ENCODE data around the gene SLC31A1. TPM values are rescaled to one million over a fixed set of nuclear protein-coding genes. Genes with fewer than 3 reads are reported as not detected.
A peak's percentile ranks its signal among the peaks of the same experiment; 100 is the strongest.
"Not testable (repeated sequence)": the region's sequence is repeated elsewhere in the genome, so short reads cannot be mapped to it uniquely, and the experiment has no call there.

Gene SLC31A1
- polyA plus RNA-seq, 3 donors = 26.9 to 29.2 (median 26.9) TPM

GRCh38 chr9:113219969-113220368 lies 1.4 kb upstream of the SLC31A1 start:
- DNase-seq (ENCODE audit: low read depth in 3 of 3, low spot score in 2 of 3) = no peak

GRCh38 chr9:113220467-113221002 lies 809 bp upstream of the SLC31A1 start:
- no peak for DNase-seq (ENCODE audit: low read depth in 3 of 3, low spot score in 2 of 3)

DNA sequence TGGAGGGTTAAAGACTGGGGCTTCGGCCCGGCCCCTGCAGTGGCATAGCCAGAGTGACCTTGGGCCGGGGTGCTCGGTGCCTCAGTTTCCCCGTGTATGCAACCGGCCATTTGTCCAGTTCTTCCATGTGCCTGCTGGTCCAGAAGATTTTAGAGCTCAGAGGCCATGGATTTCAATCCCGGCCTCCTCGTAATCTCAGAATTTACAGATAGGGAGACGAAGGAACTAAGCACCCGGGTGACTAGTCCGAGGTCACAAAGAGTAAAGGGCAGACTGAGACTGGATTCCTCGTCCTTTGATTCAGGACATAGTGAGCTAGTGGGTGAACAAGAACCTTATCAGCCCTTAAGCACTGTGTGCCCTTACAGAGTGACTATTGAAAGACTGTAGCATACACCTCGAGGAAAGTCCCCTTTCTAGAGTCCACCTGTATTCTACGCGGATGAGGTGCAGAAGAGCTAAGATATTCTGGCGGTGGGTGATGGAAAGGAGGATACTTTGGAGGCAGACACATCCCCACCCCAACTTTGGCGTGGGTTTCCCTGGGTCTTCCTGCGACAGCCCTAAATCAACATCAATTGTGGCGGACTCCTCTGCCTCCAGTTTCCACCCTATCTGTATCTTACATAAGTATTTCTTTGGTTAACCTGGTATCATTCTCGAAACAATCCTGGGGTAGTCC lies 597 bp downstream of the SLC31A1 start:
- peak in 2 of 3 donors; percentile 6 to 14 for DNase-seq (ENCODE audit: low read depth in 3 of 3, low spot score in 2 of 3)

DNA sequence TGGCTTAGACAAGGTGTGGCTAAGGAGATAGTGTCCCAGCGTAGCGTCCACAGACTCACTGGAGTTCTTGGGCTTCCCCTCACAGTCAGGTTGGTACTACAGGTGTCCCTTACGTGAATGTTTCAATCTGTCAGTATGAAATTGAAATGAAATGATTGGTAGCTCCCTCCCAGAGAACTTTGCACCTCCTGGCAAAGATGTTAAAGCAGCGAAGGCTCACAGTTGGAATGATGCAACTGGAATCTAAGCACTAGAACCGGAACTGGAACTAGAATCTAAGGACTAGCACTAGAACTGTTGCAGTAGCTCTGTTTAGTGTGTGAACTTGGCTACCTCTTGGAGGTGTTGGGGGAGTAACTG lies 1.1 kb downstream of the SLC31A1 start:
- DNase-seq (ENCODE audit: low read depth in 3 of 3, low spot score in 2 of 3) = no peak

- DNase-seq (ENCODE audit: low read depth in 3 of 3, low spot score in 2 of 3) = no peak
Measured at GRCh38 chr9:113223963-113224362, 2.6 kb downstream of the SLC31A1 start.

DNA sequence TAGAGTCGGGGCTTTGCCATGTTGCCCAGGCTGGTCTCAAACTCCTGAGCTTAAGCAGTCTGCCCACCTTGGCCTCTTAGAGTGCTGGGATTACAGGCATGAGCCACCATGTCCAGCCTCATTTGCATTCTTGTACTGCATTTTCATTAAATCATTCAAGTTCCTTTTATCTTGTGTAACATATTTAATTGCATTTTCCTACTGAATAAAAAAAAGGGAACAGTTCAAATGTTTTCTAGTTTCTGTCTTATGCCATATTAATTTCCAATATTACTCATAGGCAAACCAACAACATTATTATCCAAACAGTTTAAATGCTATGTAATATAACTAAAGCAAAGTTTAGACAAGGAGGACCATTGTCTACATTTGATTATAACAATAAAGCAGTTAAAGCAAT lies 6.1 kb downstream of the SLC31A1 start:
- DNase-seq (ENCODE audit: low read depth in 3 of 3, low spot score in 2 of 3) = no peak

DNA sequence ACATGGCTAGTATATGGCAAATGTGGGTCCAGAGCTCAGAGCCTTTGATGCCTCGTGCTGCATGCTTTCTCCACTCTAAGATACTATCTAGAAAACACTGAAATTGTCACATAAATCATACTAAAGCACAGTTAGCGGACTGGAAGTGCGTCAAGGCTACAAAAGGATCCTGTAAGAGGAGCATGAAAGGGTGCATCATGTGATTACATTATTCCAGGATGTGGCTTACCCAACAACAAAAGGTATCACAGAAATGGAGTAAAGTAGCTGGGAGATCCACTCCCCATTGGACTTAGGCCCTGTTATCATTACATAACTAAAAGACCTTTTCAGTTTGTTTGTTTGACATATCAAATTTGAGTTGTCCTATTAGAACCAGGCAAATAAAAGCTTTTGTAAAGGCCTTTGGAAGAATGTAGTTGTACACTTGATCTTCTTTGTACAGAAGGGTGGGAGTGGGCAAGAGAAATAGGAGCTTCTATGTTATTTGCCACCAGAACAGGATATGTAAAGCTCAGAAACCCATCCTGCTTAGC lies 6.9 kb downstream of the SLC31A1 start:
- DNase-seq (ENCODE audit: low read depth in 3 of 3, low spot score in 2 of 3) = no peak

GRCh38 chr9:113231701-113232100 lies 10.4 kb downstream of the SLC31A1 start:
- no peak for DNase-seq (ENCODE audit: low read depth in 3 of 3, low spot score in 2 of 3)

- not testable (repeated sequence) for DNase-seq (ENCODE audit: low read depth in 3 of 3, low spot score in 2 of 3)
Measured at GRCh38 chr9:113235701-113236255, 14.4 kb downstream of the SLC31A1 start.

- no peak for DNase-seq (ENCODE audit: low read depth in 3 of 3, low spot score in 2 of 3)
Measured at GRCh38 chr9:113237026-113237425, 15.7 kb downstream of the SLC31A1 start.

DNA sequence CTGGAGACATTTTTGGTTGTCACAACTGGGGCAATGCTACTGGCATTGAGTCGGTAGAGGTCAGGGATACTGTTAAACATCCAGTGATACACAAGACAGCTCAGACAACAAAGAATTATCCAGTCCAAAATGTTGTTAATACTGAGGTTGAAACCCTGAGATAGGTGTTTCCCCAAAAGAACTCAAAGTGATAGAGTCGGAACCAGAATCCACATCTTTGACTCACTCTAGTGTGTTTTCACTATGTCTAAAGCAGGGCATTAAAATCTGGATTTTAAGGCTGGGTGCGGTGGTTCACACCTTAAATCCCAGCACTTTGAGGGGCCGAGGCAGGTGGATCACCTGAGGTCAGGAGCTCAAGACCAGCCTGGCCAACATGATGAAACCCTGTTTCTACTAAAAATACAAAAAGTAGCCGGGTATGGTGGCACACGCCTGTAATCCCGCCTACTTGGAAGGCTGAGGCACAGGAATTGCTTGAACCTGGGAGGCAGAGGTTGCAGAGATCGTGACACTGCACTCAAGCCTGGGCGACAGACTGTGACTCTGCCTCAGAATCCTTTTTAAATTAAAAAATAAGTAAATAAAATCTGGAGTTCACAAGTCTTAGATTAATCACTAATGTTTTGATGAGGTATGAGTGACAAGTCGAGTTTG lies 17.0 kb downstream of the SLC31A1 start:
- DNase-seq (ENCODE audit: low read depth in 3 of 3, low spot score in 2 of 3) = no peak

GRCh38 chr9:113238859-113239232 lies 17.5 kb downstream of the SLC31A1 start:
- no peak for DNase-seq (ENCODE audit: low read depth in 3 of 3, low spot score in 2 of 3)

DNA sequence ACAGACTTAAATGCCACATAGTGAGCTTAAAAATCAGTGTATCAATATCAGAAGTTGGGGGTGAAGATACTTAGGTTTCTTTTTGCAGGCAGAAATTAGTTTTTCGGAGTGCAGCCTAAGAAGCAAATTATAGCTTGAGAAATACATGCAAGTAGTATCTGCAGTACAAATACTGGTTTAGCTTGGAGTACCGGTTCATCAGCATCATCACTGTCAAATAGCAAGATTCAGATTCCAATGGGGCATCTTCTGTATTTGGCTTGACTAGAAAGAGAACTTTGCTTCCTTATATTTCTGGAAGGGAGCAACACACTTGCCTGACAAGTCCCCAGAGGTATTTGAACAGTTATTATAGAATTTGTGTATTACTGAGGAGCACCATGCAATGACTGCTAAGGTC lies 19.8 kb downstream of the SLC31A1 start:
- DNase-seq (ENCODE audit: low read depth in 3 of 3, low spot score in 2 of 3) = no peak

- no peak for DNase-seq (ENCODE audit: low read depth in 3 of 3, low spot score in 2 of 3)
Measured at GRCh38 chr9:113244556-113244955, 23.2 kb downstream of the SLC31A1 start.

DNA sequence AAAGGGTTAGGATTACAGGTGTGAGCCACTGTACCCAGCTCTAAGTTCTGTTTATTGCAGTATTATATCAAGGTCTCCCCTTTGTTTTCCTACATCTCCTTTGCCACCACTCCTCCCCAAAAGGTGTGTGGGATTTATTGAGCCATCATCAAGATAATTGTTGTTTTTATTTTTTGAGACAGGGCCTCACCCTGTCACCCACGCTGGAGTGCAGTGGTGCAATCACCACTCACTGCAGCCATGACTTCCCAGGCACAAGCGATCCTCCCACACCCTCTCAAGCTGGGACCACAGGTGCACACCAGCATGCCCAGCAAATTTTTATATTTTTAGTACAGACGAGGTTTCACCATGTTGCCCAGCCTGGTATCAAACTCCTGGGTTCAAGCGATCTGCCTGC lies 24.6 kb downstream of the SLC31A1 start:
- DNase-seq (ENCODE audit: low read depth in 3 of 3, low spot score in 2 of 3) = no peak

DNA sequence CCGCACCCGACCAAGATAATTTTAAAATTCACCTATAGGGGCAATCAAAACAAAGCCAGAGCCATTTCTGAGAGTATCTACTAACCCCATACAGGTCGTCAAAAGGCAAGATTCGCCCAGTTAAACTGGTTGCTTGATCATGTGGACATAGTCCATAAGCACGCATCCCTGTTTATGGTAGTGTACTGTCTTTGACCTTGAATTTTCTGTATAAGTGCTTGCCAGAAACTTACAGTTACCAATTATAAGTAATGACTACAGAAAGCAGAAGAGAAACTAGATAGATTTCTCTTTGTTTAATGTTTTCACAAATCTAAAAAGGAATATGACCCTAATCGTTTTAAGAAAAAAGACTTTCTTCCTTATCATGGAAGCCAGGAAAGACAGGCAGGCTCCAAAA lies 25.6 kb downstream of the SLC31A1 start:
- no peak for DNase-seq (ENCODE audit: low read depth in 3 of 3, low spot score in 2 of 3)

DNA sequence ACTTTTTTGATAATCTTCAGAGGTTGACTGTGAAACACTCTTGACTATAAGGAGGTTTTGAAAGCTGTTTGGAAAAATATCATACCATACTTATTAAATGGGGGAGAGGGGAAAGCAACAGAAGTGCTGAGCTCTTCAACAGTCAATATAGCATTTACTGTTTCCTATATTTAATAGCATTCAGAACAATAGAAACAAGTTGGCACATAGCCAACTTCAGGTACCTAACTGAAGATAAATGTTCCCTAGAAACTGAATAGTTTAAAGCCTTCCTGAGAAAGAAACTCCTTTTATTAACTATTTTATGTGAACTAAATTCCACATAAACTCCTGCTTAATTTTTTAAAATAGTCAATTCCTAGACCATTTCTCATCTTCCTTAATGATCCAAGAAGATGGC lies 26.3 kb downstream of the SLC31A1 start:
- DNase-seq (ENCODE audit: low read depth in 3 of 3, low spot score in 2 of 3) = no peak

DNA sequence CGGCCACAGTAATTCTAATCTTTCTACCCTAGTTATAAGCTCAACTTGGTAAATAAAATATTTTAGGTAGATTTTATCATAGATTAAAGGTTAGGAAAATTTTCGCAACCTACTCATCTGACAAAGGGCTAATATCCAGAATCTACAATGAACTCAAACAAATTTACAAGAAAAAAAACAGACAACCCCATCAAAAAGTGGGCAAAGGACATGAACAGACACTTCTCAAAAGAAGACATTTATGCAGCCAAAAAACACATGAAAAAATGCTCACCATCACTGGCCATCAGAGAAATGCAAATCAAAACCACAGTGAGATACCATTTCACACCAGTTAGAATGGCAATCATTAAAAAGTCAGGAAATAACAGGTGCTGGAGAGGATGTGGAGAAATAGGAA lies 28.3 kb downstream of the SLC31A1 start:
- DNase-seq (ENCODE audit: low read depth in 3 of 3, low spot score in 2 of 3) = not testable (repeated sequence)

GRCh38 chr9:113250807-113251206 lies 29.5 kb downstream of the SLC31A1 start:
- no peak for DNase-seq (ENCODE audit: low read depth in 3 of 3, low spot score in 2 of 3)

DNA sequence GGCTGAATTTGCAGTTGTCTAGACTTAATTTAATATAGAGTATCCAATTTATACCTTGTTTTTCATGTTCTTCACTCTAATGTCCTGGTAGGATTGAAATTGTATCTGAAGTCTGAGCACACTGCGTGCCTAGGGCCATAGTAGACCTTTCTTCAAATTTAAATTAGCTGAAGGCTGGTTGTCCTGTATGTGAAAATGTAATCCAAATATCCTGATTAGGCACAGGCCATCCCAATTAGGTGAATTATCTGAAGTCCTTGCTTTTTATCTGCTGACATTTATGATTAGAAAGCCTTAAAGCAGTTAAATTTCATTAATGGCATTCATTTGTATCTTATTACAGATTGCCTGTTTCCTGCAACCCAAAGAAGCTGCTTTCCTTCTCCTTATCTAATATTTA lies 33.6 kb downstream of the SLC31A1 start:
- no peak for DNase-seq (ENCODE audit: low read depth in 3 of 3, low spot score in 2 of 3)

DNA sequence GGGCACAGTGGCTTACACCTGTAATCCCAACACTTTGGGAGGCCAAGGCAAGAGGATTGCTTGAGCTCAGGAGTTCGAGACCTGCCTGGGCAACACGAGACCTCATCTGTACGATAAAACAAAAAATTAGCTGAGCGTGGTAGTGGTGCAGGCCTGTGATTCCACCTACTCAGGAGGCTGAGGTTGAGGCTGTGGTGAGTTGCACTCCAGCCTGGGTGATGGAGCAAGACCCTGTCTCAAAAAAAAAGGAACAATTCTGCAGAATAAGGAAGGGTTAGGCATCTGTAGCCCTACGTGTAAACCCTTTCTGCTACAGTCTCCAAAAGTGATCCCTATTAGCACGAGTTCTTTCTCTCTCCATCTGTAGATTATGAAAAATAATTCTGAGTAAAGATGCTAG lies 34.1 kb downstream of the SLC31A1 start:
- DNase-seq (ENCODE audit: low read depth in 3 of 3, low spot score in 2 of 3) = no peak

GRCh38 chr9:113257863-113258262 lies 36.5 kb downstream of the SLC31A1 start:
- DNase-seq (ENCODE audit: low read depth in 3 of 3, low spot score in 2 of 3) = no peak

Measured in right renal cortex interstitium (tissue), 3 donors.